Fibroblast of the aortic adventitia (primary cell): ENCODE data around the gene RAB7B. TPM values are rescaled to one million over a fixed set of nuclear protein-coding genes. Genes with fewer than 3 reads are reported as not detected.

ENCODE experiments used
- DNase-seq: peaks from one replicate; pipeline ENCODE4 v3.0.0-alpha.2; 2010; ENCODE audit warnings: low read depth
- H3K4me3 ChIP-seq: 2 replicates; pipeline ENCODE4 v1.5.1; 2011; ENCODE audit warnings: low read depth, mild to moderate bottlenecking, control low read depth, low read length, moderate library complexity
- CTCF ChIP-seq: IDR thresholded peaks from 2 replicates; pipeline ENCODE4 v1.5.1; 2011; ENCODE audit warnings: mild to moderate bottlenecking, low read length, control low read depth, inconsistent platforms; ENCODE audit not compliant: insufficient read depth
- total RNA-seq: library from RNA; depleted of rRNA; stranded (reverse); fragments of >200 nt; gene quantifications from 2 replicates; pipeline ENCODE4 v1.2.3, GENCODE V29; 2012; ENCODE audit warnings: low replicate concordance

RAB7B gene
- total RNA-seq, 1 donor: 7.4 TPM

- no peak for DNase-seq
- H3K4me3 ChIP-seq: no peak overlapping the region
- no peak for TF ChIP-seq CTCF
Measured at GRCh38 chr1:206005234-206005633, 2.0 kb upstream of the RAB7B start.

GRCh38 chr1:206004826-206005225, 1.6 kb upstream of the RAB7B start:
- no peak for TF ChIP-seq CTCF
- DNase-seq: no peak
- H3K4me3 ChIP-seq: no peak overlapping the region

GRCh38 chr1:206003854-206004800, 932 bp upstream of the RAB7B start:
- no peak overlapping the region for H3K4me3 ChIP-seq
- no peak for TF ChIP-seq CTCF
- DNase-seq: no peak

- no peak for DNase-seq
- no peak for TF ChIP-seq CTCF
- H3K4me3 ChIP-seq: peak overlapping the region; percentile 70
Measured at GRCh38 chr1:206002160-206002559, 1.0 kb downstream of the RAB7B start.

GRCh38 chr1:206001476-206001888, 1.7 kb downstream of the RAB7B start:
- peak overlapping the region; percentile 70 for H3K4me3 ChIP-seq
- TF ChIP-seq CTCF: no peak
- peak; percentile 95 for DNase-seq

GRCh38 chr1:206000641-206001339, 2.4 kb downstream of the RAB7B start:
- no peak for TF ChIP-seq CTCF
- peak; percentile 42 for DNase-seq
- peak overlapping the region; percentile 7 for H3K4me3 ChIP-seq
